IPS-NIHi7 (cell line): ENCODE measurements around the gene IDH2.
"Not testable (repeated sequence)": the region's sequence is repeated elsewhere in the genome, so short reads cannot be mapped to it uniquely, and the experiment has no call there.

Source experiments
- DNase-seq: peaks from one replicate; pipeline ENCODE4 v3.0.0; 2012; ENCODE audit warnings: mixed read lengths; ENCODE audit errors: extremely low spot score

The IDH2 gene

DNA sequence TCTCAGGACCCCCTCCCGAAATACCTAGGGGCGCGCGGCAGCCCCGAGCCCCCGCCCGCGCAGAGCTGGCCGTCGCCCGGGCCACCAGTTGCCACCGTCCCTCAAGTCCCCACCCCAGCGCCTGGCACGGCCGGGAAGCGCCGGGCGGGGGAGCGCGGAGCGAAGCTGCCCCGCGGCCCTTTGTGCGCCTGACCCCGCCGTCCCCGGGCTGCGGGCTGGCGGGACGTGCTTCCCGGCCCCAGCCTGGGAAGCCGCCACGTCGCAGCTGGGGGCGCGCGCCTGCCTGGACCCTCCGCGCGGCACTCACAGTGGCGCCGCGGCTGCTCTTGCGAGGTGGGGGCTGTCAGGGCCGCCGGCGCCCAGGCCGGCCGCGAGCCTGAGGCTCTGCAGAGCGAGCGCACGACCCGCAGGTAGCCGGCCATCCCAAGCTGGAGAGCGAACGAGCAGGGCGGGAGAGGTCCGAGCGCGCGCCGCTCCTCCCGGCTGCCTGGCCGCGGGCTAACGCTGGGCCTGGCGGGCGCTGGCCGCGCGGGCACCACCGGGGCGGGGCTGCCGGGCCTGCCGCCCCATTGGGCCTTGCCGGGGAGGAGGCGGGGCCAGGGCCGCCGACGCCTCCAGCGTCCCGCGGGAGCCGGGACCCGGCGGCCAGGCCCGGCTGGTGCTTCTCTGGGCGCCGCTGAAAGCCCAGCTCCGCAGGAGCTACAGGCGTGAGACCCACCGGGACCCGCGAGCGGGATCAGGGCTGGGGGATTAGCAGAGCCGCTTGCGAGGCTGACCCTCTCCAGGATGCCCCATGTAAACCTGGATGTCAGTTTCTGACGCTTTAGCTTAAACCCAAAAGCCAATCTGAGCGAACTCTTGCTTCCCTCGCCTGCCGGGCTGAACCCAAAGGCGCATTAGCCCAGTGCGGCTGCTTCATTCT lies at the start of gene IDH2:
TSS of gene IDH2 (minus strand) at position 500 of the 922 bp plus-strand sequence. CDS start at position 422, 78 bp downstream.
- DNase-seq, result peak; percentile 96

DNA sequence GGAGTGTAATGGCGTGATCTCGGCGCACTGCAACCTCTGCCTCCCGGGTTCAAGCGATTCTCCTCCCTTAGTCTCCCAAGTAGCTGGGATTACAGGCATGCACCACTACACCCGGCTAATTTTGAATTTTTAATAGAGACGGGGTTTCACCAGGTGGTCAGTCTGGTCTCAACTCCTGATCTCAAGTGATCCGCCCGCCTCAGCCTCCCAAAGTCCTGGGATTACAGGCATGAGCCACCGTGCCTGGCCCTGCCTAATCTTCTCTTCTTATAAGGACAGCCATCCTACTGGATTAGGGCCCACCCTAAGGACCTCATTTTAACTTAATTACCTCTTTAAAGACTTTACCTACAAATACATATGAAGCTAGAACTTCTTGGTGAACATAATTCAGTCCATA lies 48.3 kb upstream of the IDH2 start:
- not testable (repeated sequence) for DNase-seq

DNA sequence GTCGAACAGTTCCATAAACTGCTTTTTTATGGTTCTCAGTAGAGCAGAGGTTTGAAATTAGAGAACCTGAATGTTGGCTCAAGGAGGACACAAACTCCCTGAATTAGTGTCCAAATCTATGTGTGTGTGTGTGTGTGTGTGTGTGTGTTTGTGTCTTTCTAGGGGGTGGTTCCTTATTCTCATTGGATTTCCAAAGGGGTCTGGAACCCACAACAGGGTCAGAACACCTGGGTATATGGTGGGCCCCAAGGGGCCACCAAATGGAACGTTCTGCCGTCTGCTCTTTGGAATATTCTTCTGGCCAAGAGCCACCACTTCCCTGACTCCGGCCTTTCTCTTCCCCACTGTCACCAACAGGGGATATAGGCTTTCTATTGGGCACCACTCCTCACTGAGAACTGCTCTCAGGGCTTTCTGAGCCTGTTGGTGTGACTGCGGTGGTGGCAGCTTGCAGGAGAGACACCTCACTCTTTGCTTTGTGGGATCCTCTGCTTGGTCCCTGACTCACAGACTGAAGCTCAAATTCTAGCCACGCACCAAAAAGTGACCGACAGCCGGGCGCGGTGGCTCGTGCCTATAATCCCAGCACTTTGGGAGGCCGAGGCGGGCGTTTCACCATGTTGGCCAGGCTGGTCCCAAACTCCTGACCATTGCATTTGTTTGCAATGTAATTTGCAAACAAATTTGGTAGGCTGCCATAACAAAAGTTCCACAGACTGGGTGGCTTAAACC lies 47.5 kb upstream of the IDH2 start:
- no peak for DNase-seq

DNA sequence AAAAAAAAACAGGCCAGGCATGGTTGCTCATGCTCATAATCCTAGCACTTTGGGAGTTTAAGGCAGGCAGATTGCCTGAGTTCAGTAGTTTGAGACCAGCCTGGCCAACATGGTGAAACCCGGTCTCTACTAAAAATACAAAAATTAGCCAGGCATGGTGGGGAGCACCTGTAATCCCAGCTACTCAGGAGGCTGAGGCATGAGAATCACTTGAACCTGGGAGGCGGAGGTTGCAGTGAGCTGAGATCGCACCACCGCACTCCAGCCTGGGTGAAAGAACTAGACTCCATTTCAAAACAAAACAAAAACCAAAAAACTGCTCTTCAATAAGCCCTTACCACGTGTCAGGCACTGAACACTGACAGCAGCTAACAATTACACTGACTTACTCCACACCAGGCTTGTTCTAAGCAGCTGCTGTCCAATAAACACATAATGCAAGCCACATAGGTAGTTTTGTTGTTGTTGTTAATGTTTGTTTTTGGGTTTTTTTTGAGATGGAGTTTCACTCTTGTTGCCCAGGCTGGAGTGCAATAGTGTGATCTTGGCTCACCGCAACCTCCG lies 44.0 kb upstream of the IDH2 start:
- not testable (repeated sequence) for DNase-seq

DNA sequence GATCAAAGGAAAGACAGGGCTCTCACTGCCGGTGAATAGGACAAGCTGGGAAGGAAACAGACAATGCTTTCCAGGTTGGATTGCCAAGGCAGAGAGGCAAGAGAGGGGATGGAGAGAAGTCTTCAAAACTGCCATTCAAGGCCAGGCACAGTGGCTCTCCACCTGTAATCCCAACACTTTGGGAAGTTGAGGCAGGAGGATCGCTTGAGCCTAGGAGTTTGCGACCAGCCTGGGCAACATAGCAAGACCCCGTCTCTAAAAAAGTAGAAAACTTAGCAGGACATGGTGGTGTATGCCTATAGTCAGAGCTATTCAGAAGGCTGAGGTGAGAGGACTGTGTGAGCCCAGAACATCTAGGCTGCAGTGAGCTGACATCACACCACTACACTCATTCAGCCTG lies 43.5 kb upstream of the IDH2 start:
- DNase-seq, result no peak

DNA sequence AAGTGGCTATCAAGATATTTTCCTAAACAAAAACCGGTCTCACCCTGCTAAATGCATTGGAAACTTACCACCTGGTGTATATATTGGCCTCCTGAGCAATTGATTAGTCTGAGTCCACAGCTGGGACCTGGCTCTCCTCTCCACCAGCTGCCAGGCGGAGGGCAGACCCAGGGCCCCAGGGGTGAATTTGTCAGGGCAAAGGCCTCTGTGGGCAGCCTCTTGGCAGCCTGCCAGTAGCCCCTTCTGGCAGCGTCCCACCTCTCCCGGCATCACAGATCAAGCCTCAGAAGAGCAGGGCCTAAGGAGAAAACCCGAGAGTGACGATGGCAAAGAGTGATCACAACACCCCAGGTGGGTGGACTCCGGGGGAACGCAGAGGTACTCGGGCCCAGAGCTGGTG lies 43.0 kb upstream of the IDH2 start:
- no peak for DNase-seq

DNA sequence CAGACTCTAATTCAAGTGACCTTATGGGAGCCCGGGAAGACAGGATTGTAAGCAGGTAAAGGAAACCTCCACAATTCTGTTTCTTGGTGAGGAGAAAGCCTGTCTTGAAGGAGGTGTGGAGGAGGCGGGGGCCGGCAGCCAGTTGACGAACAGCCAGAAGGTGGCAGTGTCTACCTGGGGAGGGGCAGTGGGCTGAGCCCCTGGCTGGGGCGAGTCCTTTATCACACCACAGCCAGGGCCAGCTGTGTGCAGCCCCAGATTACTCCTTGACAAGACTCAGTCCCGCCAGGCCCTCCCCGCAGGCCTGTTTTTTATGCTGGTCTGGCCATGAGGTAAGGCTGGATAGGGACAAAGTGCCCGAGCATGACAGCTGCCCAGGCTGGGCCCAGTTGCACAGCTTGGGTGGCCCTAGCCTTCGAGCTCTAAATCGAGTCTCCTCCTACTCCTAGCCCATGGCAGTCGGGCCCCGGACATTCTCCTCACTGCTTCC lies 40.9 kb upstream of the IDH2 start:
- DNase-seq, result peak; percentile 95

DNA sequence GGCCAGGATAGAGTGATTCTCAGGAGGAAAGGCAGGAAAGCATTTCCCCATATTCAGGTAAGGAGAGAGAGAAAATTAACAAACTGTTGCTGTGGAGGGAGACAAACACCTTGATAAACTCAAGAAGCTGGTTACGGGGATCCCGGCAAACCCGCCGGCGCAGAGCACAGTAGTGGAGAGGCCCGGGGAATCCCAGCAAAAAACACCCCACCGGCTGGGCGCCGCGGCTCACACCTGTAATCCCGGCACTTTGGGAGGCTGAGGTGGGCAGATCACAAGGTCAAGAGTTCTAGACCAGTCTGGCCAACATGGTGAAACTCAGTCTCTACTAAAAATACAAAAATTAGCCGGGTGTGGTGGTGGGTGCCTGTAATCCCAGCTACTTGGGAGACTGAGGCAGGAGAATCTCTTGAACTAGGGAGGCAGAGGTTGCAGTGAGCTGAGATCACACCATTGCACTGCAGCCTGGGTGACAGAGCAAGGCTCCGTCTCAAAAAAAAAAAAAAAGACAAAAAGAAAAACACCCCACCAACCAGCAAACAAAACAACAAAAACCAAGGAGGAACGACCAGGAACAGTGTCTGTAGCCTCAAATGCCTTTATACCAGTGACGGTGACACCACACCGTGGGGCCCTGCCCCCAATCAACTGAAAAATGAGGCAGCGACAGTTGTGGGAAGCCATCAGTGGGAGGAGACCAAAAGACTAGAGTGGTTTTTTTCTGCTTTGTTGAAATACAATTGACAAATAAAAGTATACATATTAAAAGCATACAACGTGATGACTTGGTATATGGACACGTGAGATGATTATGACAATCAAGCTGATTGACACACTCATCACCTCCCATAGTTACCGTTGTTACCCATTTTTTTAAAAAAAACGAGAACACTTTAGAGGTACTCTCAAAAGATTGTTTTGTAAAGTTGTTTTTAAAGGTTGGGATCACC lies 40.2 kb upstream of the IDH2 start:
- no peak for DNase-seq

DNA sequence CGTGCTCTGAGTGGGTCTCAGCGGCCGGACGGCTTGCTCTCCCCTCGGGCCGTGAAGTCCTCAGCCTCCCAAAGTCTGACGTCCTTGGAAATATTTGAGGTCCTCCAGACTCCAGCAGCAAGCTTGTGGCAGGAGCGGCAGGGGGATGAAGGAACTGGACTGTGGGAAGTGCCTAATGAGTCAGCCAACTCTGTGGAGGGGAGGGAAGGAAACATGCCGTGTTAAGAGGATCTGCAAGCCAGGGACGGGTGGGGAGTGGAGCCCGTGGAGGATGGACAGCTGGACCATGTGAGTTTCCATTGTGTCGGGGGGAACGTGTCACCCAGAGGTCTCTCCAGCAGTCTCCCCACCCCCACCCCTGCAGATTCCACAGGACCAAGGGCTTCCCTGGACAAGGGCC lies 39.4 kb upstream of the IDH2 start:
- no peak for DNase-seq

DNA sequence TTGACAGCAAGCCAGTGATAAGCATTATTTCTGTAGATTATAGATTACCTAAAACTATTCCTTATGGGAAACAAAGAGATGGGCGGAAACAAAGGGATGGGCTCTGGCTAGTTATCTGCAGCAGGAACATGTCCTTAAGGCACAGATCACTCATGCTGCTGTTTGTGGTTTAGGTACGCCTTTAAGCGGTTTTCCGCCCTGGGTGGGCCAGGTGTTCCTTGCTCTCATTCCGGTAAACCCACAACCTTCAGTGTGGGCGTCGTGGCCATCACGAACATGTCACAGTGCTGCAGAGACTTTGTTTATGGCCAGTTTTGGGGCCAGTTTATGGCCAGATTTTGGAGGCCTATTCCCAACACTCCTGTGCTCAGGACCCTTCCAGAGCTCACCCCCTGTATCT lies 37.3 kb upstream of the IDH2 start:
- not testable (repeated sequence) for DNase-seq

DNA sequence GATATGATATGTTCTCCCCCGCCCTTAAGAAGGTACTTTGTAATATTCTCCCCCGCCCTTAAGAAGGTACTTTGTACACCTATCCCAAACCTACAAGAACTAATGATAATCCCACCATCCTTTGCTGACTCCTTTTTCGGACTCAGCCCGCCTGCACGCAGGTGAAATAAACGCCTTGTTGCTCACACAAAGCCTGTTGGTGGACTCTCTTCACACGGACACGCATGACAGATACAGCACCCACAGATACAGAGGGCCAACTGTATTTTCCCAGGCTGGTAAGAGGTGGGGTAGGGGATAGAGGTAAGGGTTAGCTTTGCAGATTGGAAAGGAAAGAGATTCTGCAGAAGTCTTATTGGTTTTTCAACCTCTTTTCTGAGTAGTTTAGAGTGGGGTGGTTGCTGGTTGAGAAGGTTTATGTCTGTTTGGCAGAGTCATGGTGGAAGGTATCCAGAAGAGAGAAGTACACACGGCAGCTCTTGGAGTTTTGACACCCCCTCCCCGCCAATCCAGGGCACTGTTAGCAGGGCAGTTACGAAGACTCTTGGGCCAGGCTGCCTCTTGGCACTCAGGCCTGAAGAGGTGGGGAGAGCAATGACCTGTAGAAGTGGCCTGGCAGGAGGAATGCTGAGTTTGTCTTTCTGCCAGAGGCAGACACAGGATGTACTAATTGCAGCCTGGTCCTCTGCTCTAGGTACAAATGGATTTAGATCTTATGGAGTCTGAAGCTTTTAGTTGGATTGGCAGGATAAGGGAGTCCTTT lies 36.0 kb upstream of the IDH2 start:
- DNase-seq, result no peak

DNA sequence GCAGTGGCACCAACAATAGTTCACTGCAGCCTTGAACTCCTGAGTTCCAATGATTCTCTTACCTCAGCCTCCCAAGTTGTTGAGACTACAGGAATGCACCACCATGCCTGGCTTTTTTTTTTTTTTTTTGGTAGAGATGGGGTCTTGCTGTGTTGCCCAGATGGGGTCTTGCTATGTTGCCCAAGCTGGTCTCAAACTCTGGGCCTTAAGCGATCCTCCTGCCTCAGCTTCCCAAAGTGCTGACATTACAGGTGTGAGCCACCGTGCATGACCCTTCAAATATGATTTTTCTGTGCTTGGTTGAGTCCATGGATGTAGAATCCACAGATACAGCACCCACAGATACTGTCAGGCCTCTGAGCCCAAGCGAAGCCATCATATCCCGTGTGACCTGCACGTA lies 30.2 kb upstream of the IDH2 start:
- DNase-seq, result no peak

DNA sequence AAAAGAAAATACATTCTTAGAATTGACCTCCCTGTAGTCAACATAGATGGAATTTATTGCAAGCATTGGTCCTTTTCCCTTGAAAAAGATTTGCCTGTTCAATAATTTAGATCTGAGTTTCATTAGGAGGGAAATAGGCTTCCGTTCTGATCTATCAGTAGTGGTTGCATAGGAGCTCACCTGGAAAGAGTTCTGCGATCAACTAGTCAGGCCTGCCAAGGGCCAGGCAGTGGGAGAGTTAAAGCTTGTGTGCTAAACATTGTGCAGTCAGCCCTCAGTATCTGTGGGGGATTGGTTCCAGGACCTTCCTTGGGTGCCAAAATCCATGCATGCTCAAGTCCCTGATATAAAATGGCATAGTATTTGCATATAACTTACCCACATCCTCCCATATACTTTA lies 29.6 kb upstream of the IDH2 start:
- no peak for DNase-seq

DNA sequence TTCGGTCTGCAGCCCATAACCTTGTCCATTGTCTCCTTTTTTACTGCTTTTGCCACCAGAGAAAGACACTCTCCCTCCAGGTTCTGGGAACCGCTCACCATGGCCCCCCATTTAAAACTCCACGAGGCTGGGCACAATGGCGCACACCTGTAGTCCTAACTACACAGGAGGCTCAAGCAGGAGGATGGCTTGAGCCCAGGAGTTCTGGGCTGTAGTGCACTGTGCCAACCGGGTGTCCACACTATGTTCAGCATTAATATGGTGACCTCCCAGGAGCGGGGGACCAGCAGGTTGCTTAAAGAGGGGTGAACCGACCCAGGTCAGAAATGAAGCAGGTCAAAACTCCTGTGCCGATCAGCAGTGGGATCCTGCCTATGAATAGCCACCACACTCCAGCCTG lies 28.0 kb upstream of the IDH2 start:
- no peak for DNase-seq

DNA sequence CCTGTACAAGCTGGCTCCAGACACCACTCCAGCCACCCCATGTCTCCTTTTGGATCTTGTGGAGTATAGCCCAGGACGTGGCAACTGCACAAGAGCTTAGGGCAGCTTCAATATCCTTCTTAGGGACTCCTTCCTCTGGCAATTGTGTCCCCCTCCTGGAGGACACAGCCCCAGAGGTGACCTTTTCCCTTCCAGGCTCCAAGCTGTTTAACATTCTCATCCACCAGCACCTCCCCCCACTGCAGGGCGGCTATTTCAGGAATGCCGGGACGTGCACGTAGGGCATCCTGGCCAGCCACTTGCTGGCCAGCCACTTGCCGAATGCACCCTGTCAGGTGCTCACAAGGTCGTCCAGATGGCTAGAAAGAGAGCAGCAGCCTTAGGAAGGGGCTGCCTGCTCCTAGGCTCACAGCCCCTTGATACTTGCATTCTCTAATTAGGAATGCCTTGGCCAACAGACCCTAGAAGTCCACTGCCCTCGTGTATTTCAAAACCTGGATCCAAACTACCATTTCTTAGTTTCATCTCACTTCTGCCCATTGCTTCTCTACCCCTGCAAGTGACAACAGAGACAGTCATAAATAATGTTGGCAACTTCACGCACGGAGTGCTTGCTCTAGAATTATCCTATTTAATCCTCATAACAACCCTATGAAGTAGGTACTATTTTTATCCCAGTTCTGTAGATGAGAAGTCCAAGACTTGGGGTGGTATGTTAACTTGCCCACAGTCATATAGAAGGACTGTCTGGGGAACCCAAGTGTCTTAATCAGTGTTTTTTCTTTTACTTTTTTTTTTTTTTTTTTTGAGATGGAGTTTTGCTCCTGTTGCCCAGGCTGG lies 24.5 kb upstream of the IDH2 start:
- peak; percentile 76 for DNase-seq

DNA sequence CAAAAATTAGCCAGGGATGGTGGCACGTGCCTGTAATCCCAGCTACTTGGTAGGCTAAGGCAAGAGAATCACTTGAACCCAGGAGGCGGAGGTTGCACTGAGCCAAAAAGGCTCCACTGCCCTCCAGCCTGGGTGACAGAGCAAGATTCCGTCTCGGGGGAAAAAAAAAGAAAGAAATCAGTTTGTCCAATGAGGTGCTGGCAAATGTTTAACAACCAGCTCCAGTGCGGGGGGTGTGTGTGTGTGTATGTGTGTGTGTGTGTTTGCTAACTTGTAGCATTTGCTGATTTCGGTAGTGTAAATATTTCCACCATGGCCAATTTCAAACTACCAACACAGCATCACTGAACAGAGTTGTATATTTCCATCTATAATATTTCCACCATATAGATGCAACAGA lies 23.8 kb upstream of the IDH2 start:
- DNase-seq, result no peak

DNA sequence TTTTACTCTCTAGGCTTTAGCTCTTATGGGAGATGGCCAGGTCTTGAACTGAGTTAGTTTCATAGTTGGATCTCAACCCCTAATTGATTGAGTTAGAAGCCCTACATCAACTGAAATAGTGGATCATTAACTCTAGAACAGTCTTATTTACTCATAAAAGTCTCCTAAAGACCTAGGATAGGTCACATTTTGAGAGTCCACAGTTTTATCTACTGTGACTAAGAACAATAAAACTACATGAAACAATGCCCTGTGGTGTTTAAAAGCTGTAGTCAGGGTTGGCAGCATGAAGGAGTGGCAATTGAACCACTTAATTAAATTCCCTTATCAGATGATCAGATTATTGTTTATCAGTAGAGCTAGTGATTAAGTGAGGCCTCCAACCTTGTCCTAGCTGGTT lies 22.2 kb upstream of the IDH2 start:
- no peak for DNase-seq

DNA sequence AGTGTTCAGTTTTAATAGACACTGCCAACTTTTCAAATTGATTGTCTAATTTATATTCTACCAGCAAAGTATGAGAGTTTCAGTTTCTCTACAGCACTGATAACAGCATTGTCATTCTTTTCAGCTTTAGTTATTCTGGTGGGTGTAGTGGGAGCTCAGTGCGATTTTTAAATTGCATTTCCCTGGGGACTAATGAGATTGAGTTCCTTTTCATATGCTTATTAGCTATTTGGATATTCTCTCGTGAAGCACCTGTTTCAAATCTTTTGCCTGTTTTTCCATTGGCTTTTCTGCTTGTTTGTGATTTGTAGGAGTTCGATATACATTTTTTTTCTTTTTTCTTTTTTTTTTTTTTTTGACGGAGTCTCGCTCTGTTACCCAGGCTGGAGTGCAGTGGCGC lies 18.8 kb upstream of the IDH2 start:
- DNase-seq, result no peak

DNA sequence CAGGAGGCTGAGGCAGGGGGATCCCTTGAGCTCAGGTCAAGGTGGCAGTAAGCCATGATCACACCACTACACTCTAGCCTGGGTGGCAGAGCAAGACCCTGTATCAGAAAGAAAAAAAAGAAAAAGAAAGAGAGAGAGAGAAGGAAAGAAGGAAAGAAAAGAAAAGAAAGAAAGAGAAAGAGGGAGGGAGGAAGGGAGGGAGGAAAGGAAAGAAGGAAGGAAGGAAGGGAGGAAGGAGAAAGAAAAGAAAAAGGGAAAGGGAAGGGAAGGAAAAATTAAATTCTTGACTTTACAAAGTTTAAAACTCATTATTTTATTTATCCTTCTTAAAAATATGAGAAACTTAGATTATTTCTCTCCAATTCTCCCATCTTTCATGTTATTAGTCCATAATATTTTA lies 17.1 kb upstream of the IDH2 start:
- no peak for DNase-seq

DNA sequence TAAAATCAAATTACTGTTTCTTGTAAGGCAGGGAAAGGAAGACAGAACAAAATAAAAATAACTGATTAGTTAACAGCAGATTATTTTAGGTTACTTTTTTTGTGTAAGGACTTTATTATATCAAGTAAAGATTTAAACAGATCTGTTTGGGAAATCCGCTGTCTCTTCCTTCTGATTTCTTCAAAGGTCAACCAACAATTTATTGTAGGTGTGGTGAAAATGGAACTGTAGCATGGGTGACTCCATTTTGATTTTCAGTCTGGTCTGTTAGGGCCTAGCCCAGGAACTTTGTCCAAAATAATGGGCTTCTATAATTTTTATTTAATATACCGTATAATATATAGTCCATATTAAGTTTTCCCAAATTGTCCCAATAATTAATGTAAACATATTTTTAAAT lies 13.5 kb upstream of the IDH2 start:
- DNase-seq, result no peak
